ENCODE measurements around the gene DDX17. TPM values are rescaled to one million over a fixed set of nuclear protein-coding genes. Genes with fewer than 3 reads are reported as not detected.

Gene DDX17
- total RNA-seq, 2 experiments from 2014 or later, result 468 to 521 TPM

DNA sequence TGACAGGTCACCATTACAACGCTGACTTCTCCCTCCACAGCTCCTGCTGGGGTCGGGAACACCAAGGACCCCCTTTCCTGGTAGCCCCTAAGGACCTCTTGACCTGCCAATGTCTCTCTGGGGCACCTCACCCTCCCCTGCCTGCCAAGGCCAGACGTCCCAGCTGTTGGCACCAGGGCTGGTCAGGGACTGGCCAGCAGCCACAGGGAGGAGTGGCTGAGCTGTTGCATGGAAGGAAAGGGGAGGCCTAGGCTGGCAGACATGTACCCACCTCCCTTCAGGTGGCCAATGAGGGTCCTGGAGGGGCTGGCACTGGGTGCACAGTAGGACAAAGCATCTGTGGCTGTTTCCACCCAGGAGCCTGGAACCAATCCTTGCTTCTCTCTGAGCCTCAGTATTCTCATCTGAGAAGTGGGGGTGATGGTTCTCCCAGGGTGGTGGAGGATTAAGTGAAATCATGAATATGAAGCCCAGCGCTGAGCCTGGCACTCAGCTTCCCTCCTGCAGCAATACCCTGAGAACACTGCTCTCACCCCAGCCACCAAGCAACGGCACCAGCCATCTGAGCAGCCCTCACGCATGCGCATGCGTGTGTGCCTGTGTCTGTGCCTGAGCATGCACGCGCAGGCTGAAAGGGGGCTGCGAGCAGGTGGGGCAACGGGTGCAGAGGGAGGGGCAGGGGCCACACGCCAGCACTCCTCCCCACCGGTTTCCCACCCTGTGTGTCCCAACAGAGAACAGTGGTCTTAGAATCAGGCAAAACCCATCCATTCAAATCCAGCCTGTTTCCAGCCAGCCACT, 57.0 kb downstream of the DDX17 start:
- no peaks in the 10 kb centered on the region for H3K9me3 Mint-ChIP-seq
- ChIA-PET CTCF (interaction anchor here (0.9 to 1.3 kb wide), 2 partner anchors 14 to 20 kb away, joined by 3 read pairs; no protein-coding TSS in a partner anchor), POLR2A (no interaction called here)
- H3K27me3 Mint-ChIP-seq, result peaks cover 28% of the 10 kb centered on the region
- no peaks in the 10 kb centered on the region for H3K4me1 Mint-ChIP-seq
- H3K27ac Mint-ChIP-seq, result no peak overlapping the region
- DNase-seq, result no peak
- no peaks in the 10 kb centered on the region for H3K36me3 Mint-ChIP-seq (ENCODE audit: low read depth)
- H3K4me3 Mint-ChIP-seq, result no peak overlapping the region

DNA sequence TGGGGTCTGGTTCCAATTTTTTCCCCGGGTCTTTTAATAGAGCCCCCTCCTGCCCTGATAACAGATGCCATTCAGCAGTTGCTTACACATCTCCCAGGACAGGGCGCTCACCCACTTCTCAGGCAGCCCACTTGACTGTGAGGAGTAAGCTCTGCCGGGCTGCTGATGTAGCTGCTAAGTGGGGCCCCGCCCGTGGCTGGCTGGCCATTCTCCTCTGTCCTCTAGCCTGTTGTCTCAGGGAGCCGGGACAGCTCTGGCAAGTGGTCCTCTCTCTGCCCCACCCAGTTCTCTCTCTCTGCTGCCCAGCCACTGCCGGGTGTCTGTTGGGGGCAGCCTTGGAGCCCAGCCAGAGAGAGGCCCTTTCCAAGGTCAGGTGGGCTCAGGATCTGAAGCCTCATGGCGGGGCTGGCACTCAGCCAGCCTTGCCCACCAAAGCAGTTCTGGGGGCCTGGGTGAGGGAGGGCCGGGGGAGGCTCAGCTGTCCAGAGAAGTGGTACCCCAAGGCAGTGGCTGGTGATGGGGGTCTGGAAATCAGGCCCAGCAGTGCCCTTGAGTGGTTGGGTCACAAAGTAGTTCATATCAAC, 60.0 kb downstream of the DDX17 start:
- Mint-ChIP-seq H3K27ac (no peak overlapping the region), H3K27me3 (peaks cover 8% of the 10 kb centered on the region), H3K4me1 (no peaks in the 10 kb centered on the region), H3K36me3 (ENCODE audit: low read depth) (no peaks in the 10 kb centered on the region), H3K9me3 (no peaks in the 10 kb centered on the region), H3K4me3 (no peak overlapping the region)
- no peak for DNase-seq
- ChIA-PET POLR2A (no interaction called here), CTCF (no interaction called here)

DNA sequence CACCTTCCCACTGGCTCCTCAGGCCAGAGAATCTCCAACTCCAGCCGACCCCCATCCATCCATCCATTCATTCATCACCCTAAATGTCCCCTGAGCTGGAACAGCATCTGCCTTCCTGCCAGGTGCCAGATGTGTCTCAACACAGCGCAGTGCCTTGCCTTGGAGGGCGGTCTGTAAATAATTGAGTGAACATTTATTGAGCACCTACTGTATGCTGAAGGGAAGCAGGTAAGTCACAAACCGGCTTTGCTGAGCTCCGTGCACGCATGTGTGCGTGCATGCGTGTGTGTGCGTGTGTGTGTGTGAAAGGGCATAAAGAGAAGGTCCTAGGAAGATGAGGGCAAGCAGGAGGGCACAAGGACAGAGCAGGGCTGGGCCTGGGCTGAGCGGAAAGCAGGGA, 61.3 kb downstream of the DDX17 start:
- ChIA-PET CTCF (no interaction called here), POLR2A (no interaction called here)
- Mint-ChIP-seq H3K27ac (no peak overlapping the region), H3K9me3 (no peaks in the 10 kb centered on the region), H3K4me3 (no peak overlapping the region), H3K4me1 (no peaks in the 10 kb centered on the region), H3K36me3 (ENCODE audit: low read depth) (no peaks in the 10 kb centered on the region), H3K27me3 (peaks cover 5% of the 10 kb centered on the region)
- DNase-seq, result no peak

DNA sequence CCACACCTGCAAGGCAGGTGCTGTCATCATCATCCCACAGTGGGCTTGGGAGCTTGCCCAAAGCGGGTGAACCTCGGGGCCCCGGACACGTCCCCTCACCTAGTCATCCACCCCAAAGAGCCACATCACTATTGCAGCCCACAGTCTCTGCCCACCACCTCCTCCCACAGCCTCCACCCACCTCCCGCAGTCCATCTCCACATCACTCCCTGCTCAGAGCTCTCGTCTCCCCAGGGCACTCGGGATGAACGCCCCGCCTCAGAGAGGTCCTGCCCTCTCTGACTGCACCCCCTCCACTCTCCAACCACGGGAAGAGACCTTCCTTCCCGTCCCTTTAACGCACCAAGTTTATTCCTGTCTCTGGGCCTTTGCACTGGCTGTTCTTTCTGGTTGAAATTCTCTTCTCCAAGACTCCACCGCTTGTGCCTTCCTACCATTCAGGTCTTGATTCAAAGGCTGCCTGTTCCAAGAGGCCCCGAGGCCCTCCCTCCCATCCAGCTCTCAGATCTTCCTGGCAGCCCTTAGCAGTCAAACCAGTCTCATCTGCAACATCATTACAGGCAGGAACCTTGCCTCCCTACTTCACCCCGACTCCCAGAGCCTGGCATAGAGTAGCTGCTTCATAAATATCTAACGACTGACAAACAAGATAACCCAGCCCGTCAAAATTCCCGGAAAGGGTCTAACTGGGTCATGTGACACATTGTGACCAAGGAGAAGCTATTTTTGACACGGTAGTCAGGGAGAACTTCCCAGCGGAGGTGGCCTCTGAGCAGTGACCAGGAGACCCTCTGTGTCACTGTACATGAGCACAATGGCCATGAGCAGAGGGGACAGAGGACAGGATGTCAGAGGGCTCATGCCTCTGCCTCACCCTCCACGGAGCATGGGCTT, 62.2 kb downstream of the DDX17 start:
- no peaks in the 10 kb centered on the region for H3K4me1 Mint-ChIP-seq
- no peak for DNase-seq
- H3K27me3 Mint-ChIP-seq, result peaks cover 5% of the 10 kb centered on the region
- ChIA-PET POLR2A (no interaction called here), CTCF (no interaction called here)
- H3K4me3 Mint-ChIP-seq, result no peak overlapping the region
- no peaks in the 10 kb centered on the region for H3K36me3 Mint-ChIP-seq (ENCODE audit: low read depth)
- H3K27ac Mint-ChIP-seq, result no peak overlapping the region
- no peaks in the 10 kb centered on the region for H3K9me3 Mint-ChIP-seq

DNA sequence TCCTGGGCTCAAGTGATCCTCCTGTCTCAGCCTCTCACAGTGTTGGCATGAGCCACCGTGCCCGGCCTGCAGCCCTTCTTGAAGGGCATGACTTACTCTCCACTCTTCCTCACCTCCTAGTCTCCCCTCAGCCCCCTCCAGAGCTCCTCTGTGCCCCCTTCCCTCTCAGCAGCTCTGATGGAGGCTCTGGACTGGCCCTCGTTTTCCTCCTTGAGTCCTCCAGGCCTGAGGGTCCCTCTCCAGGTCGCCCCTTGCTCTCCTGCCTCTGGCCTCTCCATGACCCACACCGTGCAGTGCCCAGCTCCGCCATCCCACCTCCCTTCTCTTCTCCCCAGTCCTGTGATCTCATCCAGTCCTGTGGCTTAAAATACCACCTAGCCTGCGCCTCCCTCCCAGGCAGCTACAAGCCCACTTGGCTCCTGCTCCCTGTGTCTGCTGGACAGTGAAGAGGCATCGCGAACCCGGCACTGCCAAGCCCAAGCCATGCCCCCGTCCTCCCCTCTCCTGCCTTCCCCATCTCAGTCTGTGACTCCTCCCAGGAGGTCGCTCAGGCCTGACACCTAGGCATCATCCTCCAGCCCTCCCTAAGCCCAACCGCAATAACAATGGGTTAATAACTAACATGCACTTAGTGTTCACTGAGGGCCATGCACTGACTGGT, 63.0 kb downstream of the DDX17 start:
- no peak for DNase-seq
- CTCF ChIA-PET, result no interaction called here
- POLR2A ChIA-PET, result no interaction called here
- no peaks in the 10 kb centered on the region for H3K9me3 Mint-ChIP-seq
- no peak overlapping the region for H3K4me3 Mint-ChIP-seq
- no peak overlapping the region for H3K27ac Mint-ChIP-seq
- H3K36me3 Mint-ChIP-seq (ENCODE audit: low read depth), result no peaks in the 10 kb centered on the region
- H3K4me1 Mint-ChIP-seq, result no peaks in the 10 kb centered on the region
- H3K27me3 Mint-ChIP-seq, result peaks cover 5% of the 10 kb centered on the region

DNA sequence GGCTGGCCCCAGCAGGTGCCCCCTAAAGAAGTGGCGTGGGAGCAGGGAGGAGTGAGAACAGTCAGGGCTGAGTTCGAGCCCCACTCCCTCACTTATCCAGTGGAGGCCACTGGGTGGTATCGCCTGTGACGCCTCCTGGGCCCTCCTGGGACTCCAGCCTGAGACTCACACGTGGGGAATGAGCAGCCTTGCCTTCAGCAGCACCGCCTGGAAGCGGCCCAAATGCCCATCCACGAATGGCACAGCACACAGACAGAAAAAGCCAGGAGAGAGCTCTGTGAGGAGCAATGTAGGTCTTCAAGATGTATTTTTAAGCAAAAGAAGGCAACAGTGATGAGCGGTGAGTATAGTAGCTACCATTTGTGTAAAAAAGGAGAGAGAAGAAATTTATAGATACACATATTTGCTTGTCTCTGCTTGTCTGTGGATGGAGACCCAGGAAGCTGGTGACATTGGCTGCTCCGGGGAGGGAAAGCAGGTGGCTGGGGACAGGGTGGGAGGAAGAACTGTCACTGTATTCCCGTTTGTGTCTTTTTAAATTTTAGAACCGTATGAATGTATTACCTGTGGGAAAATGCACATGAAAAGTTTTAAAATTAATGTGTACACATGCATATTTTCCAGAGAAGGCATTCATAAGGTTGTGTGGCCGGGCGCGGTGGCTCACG, 64.4 kb downstream of the DDX17 start:
- POLR2A ChIA-PET, result no interaction called here
- no peaks in the 10 kb centered on the region for H3K9me3 Mint-ChIP-seq
- peaks cover 5% of the 10 kb centered on the region for H3K27me3 Mint-ChIP-seq
- H3K4me3 Mint-ChIP-seq, result no peak overlapping the region
- CTCF ChIA-PET, result interaction anchor here (0.6 kb wide), 1 partner anchor 24 kb away, joined by 3 read pairs; no protein-coding TSS in a partner anchor
- no peaks in the 10 kb centered on the region for H3K4me1 Mint-ChIP-seq
- no peak for DNase-seq
- H3K27ac Mint-ChIP-seq, result no peak overlapping the region
- no peaks in the 10 kb centered on the region for H3K36me3 Mint-ChIP-seq (ENCODE audit: low read depth)

DNA sequence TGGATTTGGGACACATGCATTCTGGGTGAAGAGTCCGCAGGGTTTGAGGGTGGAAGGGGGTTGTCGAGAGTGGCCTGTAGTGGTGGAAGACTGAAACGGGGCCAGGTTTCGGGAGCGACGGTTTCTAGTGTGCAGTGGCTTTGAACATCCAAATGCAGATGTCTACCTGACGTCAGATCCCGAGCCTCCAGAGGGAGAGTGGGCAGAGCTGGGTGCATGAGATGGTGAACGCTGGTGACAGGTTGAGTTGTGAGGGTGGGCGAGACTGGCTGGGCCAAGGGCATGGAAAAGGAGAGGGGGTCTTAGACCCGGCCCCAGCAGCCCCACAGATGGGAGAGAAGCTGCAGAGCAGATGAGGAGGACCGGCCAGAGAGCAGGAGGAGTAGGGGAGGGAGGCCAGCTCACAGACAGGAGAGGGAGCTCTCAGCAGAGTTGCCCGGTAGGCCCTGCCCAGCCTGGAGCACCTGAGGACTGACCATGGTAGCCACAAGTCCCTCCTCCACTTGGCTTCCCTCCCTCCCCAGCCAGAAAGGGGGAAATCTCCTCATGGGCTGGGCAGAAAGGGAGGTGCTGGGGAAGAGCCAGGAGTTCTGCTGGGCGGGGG, 65.3 kb downstream of the DDX17 start:
- Mint-ChIP-seq H3K36me3 (ENCODE audit: low read depth) (no peaks in the 10 kb centered on the region), H3K27ac (no peak overlapping the region), H3K4me1 (no peaks in the 10 kb centered on the region), H3K27me3 (peaks cover 5% of the 10 kb centered on the region), H3K4me3 (no peak overlapping the region), H3K9me3 (no peaks in the 10 kb centered on the region)
- ChIA-PET POLR2A (no interaction called here), CTCF (no interaction called here)
- DNase-seq, result no peak

DNA sequence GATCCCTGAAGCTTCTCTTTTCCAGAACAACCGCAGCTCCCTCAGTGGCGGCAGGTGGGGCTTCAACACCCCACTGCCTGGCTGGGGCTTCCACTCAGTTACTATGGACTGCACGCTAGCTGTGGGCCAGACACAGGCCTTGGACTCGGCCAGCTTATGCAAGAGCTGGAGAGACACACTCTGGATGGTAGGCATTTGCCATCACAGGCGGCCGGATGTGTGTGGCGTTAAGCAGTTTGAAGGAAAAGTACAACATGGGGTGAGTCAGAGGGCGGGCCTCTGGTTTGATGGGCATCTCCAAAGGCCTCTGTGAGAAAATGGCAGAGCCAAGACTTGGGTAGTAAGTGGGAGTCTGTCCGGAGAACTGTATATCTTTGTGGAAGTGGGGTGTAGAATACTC, 68.7 kb downstream of the DDX17 start:
- no peaks in the 10 kb centered on the region for H3K4me1 Mint-ChIP-seq
- no peak overlapping the region for H3K4me3 Mint-ChIP-seq
- POLR2A ChIA-PET, result no interaction called here
- no peak for DNase-seq
- no peak overlapping the region for H3K27ac Mint-ChIP-seq
- CTCF ChIA-PET, result no interaction called here
- H3K36me3 Mint-ChIP-seq (ENCODE audit: low read depth), result no peaks in the 10 kb centered on the region
- peaks cover 5% of the 10 kb centered on the region for H3K27me3 Mint-ChIP-seq
- H3K9me3 Mint-ChIP-seq, result no peaks in the 10 kb centered on the region

DNA sequence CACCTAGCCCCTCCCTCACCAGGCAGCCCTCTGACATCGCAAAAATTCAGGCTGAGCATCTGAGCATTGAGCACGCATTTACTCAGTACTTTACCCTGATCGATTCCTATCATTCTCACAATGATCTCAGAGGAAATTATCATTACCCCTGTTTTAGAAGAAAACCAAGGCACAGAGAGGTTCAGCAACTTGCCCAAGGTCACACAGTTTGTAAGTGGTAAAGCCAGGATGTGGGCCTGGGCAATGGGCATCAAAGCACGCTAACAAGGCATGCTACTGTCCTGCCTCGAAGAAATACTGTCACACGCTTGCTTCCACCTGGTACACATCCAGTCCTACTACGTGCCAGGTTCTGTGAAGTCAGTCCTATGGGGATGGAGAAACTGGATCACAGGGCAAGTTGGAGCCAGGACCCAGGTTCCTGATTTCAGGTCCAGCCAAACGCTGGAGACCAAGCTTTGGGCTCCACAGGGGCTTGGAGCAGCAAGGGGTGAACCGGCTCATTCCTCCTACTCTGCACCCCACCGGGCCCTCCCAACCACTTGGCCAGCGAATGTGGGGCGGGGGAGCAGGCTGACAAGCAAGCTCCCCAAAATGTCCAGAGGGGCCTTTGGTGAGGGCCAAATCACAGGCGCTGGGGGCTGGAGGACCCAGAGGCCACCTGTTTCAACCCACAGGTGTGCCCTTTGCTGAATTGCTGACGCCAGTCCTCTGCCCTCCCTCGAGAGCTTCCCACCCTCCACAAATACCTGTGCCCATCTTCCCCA, 69.3 kb downstream of the DDX17 start:
- Mint-ChIP-seq H3K36me3 (ENCODE audit: low read depth) (no peaks in the 10 kb centered on the region), H3K27ac (no peak overlapping the region), H3K4me3 (no peak overlapping the region), H3K9me3 (no peaks in the 10 kb centered on the region), H3K27me3 (peaks cover 5% of the 10 kb centered on the region), H3K4me1 (no peaks in the 10 kb centered on the region)
- POLR2A ChIA-PET, result no interaction called here
- CTCF ChIA-PET, result no interaction called here
- DNase-seq, result no peak

DNA sequence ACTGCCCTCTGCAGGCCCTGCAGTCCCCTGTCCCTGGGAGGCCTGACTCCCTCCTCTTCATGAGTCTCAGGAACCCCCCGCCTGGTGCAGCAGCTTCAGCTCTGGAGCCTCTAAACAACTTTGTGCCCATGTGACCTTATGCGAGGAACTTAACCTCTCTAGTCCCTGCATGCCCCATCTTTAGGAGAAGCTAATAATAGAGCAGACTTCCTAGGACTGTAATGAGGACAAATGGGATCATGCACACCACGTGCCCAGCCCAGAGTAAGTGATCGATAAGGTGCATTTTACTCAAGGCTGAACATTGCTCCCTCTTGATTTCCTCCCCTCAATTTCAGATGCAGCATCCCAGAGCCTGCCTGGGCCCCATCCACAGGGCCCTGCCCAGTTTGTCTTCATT, 70.1 kb downstream of the DDX17 start:
- ChIA-PET CTCF (no interaction called here), POLR2A (no interaction called here)
- Mint-ChIP-seq H3K4me3 (no peak overlapping the region), H3K27me3 (peaks cover 5% of the 10 kb centered on the region), H3K4me1 (no peaks in the 10 kb centered on the region), H3K9me3 (no peaks in the 10 kb centered on the region), H3K27ac (no peak overlapping the region), H3K36me3 (ENCODE audit: low read depth) (no peaks in the 10 kb centered on the region)
- DNase-seq, result no peak

DNA sequence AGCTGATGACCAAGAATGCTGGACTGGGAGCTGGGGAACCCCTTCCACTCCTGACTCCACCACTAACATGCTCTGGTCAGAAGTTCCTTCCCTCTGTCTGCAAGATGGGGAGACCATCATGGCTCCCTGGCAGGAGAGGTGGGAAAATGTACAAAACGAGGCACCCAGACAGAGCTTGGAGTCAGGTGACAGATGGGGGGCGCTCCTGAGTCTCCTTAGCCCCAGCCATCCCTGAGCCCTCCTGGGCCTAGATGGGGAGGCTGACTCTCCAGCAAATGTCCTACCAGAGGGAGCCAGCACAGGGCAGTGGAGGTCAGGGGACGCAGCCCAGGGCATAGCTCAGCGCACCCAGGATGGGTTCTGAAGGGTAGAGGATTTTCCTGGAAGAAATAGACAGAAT, 71.1 kb downstream of the DDX17 start:
- H3K4me3 Mint-ChIP-seq, result no peak overlapping the region
- H3K4me1 Mint-ChIP-seq, result no peaks in the 10 kb centered on the region
- POLR2A ChIA-PET, result no interaction called here
- DNase-seq, result no peak
- CTCF ChIA-PET, result no interaction called here
- H3K36me3 Mint-ChIP-seq (ENCODE audit: low read depth), result no peaks in the 10 kb centered on the region
- no peaks in the 10 kb centered on the region for H3K27me3 Mint-ChIP-seq
- H3K27ac Mint-ChIP-seq, result no peak overlapping the region
- no peaks in the 10 kb centered on the region for H3K9me3 Mint-ChIP-seq

DNA sequence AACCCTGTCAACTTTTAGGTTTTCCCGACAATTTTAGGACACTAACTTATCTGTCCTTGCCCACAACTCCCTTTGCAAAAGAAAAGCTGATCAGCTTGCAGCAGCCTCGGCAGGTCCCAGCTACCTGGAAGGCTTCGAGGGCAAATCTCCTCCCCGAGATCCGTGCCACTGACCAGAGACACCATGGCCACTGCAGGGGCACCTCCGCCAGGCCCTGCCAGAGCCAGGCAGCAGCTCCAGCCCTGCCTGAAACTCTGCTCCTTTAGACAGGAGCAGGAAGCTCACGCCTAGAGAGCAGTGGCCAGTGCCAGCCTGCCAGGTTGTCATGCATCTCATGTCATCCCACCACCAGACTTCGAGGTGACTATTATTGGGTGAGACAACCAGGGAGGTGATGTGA, 72.2 kb downstream of the DDX17 start:
- CTCF ChIA-PET, result interaction anchor here (1.2 kb wide), 1 partner anchor 20 kb away, joined by 3 read pairs; no protein-coding TSS in a partner anchor
- DNase-seq, result no peak
- Mint-ChIP-seq H3K4me1 (no peaks in the 10 kb centered on the region), H3K27me3 (no peaks in the 10 kb centered on the region), H3K36me3 (ENCODE audit: low read depth) (no peaks in the 10 kb centered on the region), H3K9me3 (no peaks in the 10 kb centered on the region), H3K4me3 (no peak overlapping the region), H3K27ac (no peak overlapping the region)
- POLR2A ChIA-PET, result no interaction called here

Data from activated CD4-positive, alpha-beta T cell treated with anti-CD3 and anti-CD28 coated beads, Interleukin-2, amount 10 ng/mL, durations not matched to agents 7 days and 5 days (primary cell).